Measurements from ENCODE around the gene NKIRAS1.

GRCh38 chr3:23932571-23932970, 15.8 kb upstream of the NKIRAS1 start:
- TF ChIP-seq CTCF (IDR thresholded peaks at IDR 0.05) (no peak), EZH2 (IDR thresholded peaks at IDR 0.05; ENCODE audit: borderline replicate concordance, insufficient read depth, low read depth, low read length, poor library complexity, severe bottlenecking) (no peak)

Data from B cell (primary cell).